Measurements from ENCODE around the gene SOX18. TPM values are rescaled to one million over a fixed set of nuclear protein-coding genes. Genes with fewer than 3 reads are reported as not detected.

The SOX18 gene
- total RNA-seq, 1 donor from 2014 or later: 36.8 TPM

DNA sequence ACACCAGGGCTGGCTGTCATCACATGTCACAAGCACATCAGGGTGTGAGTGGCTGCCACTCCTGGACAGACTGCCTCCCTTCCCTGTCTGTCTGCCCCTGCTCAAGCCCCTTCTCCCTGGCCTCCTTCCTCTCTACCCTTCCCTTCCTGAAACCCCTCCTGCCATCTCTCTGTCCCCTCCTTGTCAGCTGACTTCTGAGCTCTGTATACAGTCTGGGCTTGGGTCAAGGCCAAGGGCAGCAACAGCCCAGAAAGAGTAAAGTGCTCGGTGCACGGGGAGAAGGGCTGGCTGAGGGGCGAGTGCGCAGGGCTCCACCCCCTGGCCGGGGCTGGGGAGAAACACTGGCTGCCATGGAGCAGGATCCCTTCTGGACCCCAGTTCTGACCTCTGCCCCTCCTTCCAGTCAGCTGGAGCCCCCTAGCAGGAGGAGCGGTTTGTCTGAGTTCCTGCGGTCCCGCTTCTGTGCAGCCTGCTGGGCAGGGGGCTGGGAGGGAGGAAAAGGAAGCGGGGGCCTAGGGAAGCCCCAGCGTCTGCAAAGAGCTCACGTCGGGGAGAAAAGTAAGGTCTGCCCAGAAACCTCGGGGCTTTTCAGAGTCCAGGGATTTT, 32.8 kb upstream of the SOX18 start:
- intact Hi-C loops (cut with micrococcal nuclease): no loop called here
- ATAC-seq: no peak
- no peak for DNase-seq

DNA sequence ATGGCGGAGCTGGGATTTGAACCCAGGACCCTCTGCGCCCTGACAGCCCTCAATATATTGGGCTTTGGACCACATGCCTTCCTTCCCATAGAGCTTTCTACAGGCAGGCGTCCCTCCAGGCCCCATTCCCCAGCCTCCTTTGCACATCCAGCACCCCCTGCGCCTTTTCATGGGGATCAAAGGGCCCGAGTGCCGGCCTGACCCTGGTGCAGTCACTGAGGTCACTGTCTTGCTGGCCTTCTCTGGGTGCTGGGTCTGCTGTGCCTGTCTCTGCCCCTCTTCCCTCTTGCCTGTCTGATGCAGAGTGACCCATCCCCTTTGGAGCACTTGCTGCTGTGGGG, 32.2 kb upstream of the SOX18 start:
- ATAC-seq: no peak
- intact Hi-C loops (cut with micrococcal nuclease): no loop called here
- DNase-seq: no peak

DNA sequence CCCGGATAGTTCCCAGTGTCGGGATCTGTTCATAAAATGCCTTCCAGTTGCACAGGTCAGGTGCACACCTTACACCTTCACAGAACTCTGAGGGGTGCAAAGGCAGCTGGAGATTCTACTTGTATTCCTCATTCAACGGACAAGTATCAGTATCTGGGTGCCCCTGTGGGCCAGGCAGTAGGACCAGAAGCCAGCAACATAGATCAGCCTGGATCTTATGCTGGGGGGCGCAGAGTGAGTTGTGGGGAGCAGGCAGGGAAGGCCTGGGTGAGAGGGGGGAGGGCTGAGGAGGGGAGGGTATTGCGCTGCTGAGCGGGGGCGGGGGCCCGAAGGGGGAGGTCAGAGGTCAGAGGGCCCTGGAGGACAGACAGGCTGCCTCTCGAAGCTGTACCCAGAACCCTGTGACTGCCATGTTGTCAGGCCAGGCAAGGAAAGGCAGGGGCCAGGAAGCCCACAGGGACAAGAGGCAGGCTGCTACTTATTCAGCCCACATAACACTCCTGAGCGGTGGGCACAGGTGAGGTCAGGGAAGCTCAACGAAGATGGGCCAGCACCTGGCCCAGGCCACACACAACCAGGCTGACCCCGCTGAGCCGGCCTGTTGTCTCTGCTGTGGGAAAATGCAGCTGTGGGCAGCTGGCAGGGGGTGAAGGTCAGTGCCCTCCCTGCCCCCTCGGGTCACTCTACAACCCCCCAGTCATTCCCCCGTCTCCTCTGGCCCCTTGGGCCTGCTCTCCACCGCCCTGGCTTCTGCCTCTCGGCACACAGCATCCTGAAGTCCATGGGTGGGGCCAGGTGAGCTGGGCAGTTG, 31.6 kb upstream of the SOX18 start:
- intact Hi-C loops (cut with micrococcal nuclease): no loop called here
- DNase-seq: no peak
- no peak for ATAC-seq

DNA sequence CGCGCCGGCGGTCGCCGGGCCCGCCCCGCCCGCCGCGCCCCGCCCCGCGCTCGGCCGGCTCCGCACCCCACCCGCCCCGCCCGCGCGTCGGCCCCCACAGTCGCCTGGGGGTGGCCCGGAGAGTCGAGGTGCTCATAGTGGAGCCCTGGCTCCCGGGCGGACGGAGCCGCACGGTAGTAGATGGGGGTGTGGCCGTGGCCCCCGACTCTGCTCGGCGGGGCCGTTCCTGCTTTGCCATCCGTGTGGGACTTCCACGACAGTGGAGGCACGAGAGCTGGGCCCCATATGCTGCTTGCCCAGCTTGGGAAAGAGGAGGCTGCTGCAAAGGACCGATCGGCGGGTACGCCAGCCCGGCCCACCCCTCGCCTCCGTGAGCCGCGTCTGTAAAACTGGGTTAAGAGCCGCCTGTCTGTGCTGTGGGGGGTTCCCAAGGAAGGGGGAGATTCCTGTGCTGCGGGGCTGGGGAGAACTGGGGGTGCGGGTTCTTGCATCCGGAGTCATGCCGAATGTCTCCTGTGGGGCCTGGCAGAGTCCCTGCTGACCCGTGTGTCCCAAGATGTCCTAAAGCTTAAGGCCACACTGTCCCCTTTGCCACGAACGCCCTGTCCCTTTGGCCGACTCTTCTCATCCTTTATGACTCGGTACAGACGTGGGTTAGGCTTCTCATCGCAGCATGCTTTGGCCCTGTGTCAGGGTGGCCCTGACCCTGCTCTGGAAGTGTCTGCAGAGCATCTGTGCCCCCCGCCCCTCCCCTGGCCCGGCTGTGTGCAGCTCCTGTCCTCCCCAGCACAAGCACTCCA, 30.8 kb upstream of the SOX18 start, which contains the start of gene OPRL1:
Gene OPRL1, plus strand, starts transcription at position 70 of the 800 bp plus-strand sequence. CDS start 12,639 bp downstream, outside the sequence.
- peak; percentile 4 for ATAC-seq
- intact Hi-C loops (cut with micrococcal nuclease): no loop called here
- no peak for DNase-seq

DNA sequence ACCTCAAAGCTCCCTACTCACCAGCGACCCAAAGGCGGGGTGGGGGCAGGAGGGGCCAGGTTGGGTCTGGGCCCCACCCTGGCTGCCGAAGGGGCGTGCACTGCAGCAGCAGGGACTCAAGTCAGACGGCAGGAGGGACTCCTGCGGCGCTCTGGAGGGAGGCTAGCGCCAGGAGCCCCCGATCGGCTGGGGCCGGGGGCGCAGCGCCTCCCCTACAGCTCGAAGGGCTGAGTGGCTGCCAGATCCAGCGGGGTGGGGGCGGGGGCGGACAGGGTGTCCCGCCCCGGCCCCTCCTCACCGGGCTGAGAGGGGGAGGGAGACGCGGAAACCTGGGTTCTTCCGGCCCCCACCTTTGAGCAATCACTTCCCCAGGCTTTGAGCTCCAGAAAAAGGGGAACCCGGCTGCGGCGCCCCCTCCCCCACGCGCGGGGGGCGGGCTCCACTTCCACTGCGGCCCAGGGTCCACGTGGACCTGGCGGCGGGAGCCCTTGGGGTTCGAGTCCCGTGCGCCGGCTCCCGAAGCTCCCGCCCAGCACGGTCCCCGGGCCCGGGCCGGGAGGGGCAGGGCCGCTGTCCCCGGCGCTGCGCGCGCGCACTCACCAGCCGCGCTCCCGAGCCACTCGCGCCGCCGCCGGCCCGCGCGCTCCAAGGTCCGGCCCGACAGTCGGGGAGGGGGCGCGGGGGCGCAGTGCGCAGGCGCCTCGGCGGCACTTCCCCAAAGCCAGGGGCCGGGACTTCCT, 30.0 kb upstream of the SOX18 start, which contains the start of gene RGS19:
Gene RGS19, minus strand, starts transcription at position 246 of the 740 bp plus-strand sequence. CDS start 2,632 bp downstream, outside the sequence.
- intact Hi-C loops (cut with micrococcal nuclease): no loop called here
- peak; percentile 90 for DNase-seq
- peak; percentile 70 for ATAC-seq

DNA sequence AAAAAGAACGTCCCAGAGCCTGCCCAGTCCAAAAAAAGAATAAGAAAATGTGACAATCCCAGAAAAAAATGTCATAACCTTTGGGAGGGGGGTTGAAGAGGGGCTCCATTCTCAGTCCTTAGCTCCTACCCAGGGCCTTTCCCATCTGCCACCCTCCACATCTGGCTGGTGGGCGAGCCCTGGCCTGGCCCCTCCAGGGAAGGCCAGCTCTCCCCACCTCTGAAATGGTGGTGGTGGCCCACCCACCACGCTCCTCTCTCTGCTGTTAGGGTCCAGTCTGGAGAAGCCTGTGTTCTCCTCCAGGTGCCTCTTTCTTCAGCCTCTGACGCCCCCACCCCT, 29.5 kb upstream of the SOX18 start:
- DNase-seq: no peak
- intact Hi-C loops (cut with micrococcal nuclease): no loop called here
- no peak for ATAC-seq

DNA sequence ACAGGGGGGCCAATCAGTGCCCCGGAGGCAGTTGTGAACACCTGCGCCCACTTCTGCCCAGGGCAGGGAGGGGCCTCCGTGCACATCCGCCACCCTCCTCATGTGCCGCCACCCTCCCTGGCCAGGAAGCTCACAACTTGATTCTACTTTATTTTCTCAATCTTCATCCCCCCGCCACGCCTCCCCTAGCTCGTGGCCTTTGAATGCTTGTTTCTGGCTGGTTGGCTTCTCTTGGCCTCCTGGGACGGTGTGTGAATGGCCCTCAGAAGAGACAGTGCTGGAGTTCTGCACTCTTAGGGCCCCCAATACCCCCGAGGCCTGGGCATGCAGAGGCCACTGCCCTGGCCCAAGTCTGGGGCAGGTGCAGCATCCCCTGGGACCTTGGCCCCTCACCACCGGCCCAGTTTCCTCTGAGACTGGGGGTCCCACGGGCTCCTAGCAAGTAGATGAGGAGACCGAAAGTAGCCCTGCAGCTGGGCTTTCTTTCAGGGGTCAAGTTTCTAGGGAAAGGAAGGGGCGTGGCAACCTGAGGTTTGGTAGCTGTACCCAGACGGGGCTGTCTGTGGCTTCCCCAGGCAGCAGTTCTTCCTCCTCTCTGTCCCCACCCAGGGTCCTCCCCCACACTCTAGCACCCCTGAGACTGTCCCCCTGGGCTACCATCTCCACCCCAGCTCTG, 28.6 kb upstream of the SOX18 start:
- peak; percentile 6 for ATAC-seq

DNA sequence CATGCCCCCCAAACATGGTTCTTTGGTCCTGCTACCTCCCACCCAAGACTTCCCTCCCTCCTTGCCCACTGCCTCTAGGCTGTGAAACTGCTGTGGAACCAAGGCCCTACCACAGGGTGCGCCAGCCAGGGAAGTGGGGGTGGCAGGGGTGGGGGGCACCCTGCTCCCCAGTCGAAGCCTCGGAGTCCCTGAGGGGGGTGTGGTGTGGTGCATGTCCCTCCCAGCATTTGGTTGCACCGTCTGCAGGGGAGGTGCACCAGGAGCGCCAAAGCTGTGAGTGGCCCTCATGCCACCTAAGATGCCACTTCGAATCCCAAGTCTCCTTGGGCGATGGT, 28.1 kb upstream of the SOX18 start:
- DNase-seq (no peak), ATAC-seq (no peak)
- intact Hi-C loops (cut with micrococcal nuclease): no loop called here

More for the DNA sequence above, 28.6 kb upstream of the SOX18 start:
- intact Hi-C loops (cut with micrococcal nuclease): no loop called here
- DNase-seq: no peak

DNA sequence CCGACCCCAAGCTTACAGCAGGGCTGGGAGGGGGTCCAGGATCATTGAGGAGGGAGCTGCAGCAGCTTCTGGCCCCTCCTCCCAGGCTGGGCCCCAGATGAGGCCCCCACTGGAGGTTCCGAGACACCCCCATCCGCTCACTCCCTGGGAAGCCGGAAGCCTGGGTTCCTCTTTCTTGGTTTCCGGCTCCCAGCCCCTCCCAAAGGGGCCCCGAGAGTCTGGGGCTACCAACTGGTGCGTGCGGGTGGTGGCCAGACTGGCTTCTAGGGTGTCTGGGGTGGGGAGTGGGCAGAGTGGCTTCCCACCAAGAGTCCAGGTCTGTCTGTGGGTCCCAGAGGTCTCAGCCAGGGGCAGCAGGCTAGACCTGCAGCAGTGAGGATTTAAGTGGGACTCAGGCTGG, 27.7 kb upstream of the SOX18 start:
- intact Hi-C loops (cut with micrococcal nuclease): no loop called here
- DNase-seq: peak; percentile 60
- ATAC-seq: peak; percentile 2

DNA sequence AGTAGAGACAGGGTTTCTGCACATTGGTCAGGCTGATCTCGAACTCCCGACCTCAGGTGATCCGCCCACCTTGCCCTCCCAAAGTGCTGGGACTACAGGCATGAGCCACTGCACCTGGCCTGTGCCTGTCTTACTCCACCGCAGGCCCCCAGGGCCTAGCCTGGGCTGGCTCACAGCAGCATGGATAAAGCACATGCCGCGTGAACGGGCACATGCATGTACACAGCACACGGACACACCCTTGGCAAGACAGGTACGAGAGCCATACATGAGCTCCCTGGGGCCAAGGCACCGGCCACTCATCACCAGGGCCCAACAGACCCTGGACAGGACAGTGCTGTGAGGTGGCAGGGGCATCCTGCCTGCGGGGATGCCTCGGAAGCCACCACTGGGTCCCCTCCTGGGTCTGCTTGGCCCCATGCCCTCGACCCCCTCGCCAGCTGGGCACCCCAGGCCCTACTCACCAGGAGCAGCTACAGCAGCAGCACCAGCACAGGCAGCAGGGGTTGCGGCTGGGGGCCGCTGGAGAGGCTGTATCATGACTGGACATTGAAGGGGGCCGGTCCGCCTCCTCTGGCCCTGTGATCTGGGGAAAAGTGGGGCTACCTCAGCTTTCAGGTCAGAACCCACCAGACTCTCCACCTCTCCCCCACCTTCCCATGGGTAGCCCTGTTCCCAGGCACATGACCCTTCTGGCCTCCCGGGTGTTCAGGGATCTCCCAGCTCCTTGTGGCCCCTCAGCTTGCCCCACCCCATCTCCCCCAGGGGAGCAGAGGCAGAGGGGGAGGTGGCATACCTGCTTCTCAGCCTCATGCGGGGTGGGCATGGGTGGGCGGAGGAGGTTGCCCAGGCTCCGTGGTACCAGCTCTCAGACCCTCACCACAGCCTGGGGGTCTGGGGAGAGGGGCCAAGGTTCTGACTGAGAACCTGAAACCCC, 26.9 kb upstream of the SOX18 start:
- intact Hi-C loops (cut with micrococcal nuclease): no loop called here

DNA sequence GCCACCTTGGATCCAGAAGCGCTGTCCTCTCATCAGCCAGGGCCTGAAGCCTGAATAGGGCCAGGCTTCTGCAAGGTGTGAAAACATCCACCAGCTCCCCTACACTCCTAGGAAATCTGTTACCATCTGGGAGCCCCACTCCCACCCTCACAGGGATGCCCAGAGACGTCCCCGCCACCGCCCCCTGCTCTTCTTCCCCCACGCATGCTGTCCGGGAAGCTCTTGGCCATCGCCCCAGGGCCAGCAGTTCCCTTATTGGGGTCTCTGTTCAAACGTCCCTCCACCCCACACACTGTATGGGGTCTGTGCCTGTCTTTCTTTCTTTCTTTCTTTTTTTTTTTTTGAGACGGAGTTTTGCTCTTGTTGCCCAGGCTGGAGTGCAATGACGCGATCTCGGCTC, 26.1 kb upstream of the SOX18 start:
- ATAC-seq (no peak), DNase-seq (no peak)
- intact Hi-C loops (cut with micrococcal nuclease): no loop called here

More for the DNA sequence above, 26.9 kb upstream of the SOX18 start:
- ATAC-seq (no peak), DNase-seq (no peak)

DNA sequence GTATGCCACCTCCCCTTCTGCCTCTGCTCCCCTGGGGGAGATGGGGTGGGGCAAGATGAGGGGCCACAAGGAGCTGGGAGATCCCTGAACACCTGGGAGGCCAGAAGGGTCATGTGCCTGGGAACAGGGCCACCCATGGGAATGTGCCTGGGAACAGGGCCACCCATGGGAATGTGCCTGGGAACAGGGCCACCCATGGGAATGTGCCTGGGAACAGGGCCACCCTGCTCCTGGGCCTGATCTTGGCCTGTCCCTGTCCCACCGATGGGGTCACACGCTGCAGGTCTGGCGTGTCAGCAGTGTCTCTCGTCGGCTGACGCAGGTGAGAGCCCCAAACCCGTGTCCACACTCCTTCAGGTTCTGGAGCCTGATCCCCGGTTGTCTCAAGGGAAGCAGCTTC, 25.5 kb upstream of the SOX18 start:
- DNase-seq (no peak), ATAC-seq (no peak)
- intact Hi-C loops (cut with micrococcal nuclease): no loop called here

DNA sequence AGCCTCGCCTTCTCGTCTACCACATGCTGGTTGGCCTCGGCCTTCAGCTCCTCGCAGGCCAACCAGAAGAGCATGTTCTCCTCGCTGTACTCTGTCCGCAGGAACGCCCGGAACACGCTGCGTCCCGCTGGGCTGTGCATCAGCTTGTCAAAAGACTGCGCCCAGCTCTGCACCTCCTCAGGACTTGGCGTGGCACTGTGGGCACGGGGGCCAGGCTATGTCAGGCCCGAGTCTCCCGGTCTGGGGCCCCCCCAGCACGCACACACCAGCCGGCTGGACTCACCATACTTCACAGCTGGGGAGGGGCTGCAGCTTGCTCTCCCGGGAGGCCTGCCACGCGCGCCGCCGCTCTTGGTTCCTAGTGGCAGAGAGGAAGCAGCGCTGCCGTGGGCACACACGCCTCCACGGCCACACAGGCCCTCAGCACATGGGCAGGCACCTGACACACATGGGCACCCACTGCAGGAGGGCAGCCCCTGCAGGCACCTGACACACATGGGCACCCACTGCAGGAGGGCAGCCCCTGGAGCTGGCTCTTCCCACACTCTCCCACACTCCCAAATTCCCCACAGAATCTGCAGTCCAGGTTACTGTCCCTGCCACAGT, 24.8 kb upstream of the SOX18 start:
- no peak for DNase-seq
- no peak for ATAC-seq
- intact Hi-C loops (cut with micrococcal nuclease): no loop called here

DNA sequence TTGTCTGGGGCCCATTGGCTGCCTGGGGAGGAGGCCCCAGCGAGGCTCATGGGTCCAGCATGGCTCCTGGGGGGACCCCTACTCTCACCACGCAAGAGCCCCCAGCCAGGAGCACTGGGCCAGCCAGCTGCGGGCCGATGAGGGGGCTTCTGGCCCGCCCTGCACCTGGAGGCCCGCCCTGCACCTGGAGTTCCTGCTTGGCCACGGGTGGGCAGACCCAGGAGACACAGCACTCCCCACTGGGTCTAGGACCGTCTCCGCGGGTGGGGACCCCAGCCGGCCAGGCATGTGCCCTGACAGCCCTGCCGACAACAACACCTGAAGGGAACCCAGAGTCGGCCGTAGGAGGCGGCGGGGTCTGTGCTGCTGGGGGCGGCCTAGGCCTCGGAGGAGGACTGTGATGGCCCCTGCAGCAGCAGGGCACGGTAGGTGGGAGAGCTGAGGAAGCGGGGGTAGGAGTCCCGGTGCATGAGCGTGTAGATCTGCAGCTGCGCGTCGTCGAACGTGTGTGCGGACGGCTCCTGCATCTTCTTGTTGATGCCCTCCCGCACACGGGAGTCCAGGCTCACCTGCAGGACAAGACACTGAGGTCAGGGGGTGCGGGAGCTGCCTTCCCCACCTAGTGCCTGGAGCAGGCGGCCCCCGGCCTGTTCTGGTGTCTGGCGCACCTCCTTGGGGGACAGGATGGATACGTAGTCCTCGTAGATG, 24.2 kb upstream of the SOX18 start:
- ATAC-seq (no peak), DNase-seq (no peak)
- intact Hi-C loops (cut with micrococcal nuclease): no loop called here

DNA sequence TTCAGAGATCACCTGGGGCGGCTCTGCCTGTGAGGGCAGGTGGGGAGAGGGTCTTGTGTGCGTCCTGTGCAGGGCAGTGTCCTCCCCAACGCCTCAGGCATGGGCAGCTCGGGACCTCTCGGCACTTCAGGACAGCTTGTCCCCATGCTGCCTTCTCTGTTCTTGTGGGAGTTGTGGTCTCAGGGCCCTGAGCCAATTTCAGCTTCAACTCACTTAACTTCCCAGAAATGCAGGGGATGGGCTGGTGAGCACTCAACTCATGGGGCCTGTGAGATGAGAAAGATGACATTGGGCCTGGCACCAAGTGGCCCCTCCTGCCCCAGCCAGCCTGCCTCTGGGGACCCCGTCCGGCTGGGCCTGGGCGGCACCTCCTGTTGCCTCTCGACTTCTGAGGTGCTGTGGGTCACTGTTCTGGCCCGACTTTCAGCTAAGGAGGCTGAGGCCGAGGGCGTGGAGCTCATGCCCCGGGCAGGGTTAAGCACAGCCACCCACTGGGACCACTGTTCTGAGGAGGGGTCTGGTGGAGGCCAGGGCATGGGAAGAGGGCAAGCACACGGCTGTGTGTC, 23.1 kb upstream of the SOX18 start:
- intact Hi-C loops (cut with micrococcal nuclease): no loop called here
- DNase-seq (no peak), ATAC-seq (no peak)

Measured in left ventricle myocardium superior (tissue), 1 donor.